HG03066 (cell line): ENCODE results near the gene PDZD2.
"Not testable (repeated sequence)": the region's sequence is repeated elsewhere in the genome, so short reads cannot be mapped to it uniquely, and the experiment has no call there.

Experiments
- ATAC-seq: cut with Tn5 transposase; IDR thresholded peaks from one replicate; pipeline ENCODE4 v1.9.1; 2021; ENCODE audit warnings: low read depth; ENCODE audit not compliant: unreplicated experiment

Gene PDZD2

DNA sequence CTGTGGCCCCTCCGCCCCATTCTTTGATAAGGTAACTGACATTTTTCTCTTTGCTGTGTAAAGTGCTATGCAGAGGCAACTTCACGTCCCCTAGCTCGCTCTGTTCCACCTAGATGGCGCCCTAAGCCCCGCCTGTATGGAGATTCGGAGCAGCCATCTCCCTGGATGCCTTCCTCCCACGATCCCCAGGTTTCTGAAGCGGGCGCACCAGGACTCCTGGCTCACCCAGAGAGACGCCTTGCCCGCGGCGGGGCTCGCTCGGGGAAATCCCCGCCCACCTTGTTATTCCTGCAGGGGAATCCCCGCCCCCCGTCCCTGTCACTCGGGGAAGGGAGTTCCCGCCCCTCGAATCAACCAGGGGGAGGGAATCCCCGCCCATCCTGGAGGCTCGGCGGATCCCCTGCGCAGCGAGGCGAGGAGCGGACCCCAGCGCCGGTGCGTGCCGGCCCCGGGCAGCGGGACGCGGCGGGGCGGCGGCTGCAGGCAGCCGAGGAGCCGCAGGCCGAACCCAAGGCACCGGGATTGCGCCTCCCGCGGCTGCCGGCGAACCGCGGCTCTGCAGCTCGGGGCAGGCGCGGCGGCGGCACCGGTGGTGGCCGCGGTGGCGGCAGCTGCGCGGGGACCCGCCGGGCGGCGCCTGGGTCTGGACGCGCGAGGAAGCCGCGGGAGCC, at the start of gene PDZD2:
PDZD2 (plus strand) TSS at position 384 of the 671 bp plus-strand sequence.
- peak; percentile 85 for ATAC-seq

DNA sequence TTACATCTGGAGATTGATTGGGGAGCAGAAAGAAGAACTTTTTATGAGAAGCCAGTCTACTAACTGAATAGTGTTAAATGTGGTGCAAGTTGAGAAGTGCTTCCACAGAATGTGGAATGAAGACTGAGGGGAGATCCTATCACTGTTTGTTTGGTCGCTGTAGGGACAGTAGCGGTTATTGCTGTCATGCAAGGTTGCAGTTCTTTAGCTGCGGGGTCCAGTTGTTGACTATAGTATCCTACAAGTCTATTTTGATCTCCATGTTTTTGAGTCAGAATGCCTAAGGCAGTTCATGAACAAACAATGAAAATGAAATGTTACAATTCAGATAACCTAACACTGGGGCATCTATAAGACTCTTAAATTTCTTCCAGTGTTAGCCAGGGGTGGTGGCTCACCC, 45.3 kb upstream of the PDZD2 start:
- no peak for ATAC-seq

GRCh38 chr5:31596354-31596753, 42.6 kb upstream of the PDZD2 start:
- no peak for ATAC-seq

GRCh38 chr5:31598640-31599611, 40.0 kb upstream of the PDZD2 start:
- ATAC-seq, result no peak

- not testable (repeated sequence) for ATAC-seq
Measured at GRCh38 chr5:31602305-31602704, 36.6 kb upstream of the PDZD2 start.

DNA sequence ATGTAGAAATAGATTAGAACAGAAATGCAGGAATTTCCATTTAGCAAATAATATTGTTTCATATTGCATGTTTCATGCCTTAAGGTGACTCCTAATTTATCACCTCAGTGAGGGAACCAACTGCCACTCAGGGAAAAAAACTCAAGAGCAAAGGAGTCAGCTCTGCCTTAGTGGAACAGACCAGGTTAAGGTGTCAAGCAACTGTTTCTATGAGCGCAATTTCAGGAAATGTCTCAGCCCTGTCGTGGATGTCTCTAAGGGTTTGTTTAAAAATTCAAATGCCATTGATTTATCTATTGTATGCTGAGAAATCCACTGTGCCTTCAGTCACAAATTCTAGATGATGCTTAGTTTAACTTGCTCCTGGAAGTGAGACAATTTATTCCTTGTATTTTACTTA, 34.7 kb upstream of the PDZD2 start:
- ATAC-seq, result no peak

GRCh38 chr5:31604644-31605043, 34.3 kb upstream of the PDZD2 start:
- no peak for ATAC-seq

DNA sequence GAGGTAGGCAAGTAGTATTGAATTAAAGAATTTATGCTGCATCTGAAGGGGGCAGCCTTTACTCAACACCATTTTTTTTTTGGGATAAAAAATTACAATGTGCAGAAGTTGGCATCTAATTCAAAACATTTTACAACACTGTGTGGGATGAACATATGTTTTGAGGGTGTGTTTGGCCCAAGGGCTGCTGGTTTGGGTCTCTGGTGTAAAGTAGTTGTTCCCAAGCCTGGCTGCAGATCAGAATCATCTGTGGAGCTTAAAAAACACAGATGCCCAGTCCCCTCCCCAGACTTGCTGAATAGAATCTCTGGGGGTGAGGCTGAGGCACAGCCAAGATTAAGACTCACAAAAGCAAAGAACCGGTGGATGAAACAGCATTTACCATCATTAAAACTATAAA, 33.0 kb upstream of the PDZD2 start:
- ATAC-seq, result no peak

DNA sequence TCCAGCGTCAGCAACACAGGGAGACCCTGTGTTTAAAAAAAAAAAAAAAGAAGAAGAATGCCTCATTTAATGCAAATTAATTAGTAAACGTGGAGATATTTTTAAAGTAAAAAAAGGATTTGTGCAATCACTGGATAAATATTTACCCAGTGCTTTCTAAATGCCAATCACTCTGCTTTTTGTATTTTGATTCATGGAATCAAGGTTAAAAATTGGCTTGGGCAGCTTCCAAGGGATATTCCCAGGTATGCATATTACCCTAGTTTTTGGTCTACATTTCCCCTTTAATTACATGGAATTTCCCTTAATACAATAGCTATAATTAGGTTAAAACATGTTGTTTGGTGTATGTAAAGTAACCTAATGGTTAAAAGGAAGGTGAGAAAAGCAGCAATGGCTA, 31.4 kb upstream of the PDZD2 start:
- ATAC-seq, result no peak

- ATAC-seq, result no peak
Measured at GRCh38 chr5:31611002-31611401, 27.9 kb upstream of the PDZD2 start.

- no peak for ATAC-seq
Measured at GRCh38 chr5:31613651-31614050, 25.3 kb upstream of the PDZD2 start.

DNA sequence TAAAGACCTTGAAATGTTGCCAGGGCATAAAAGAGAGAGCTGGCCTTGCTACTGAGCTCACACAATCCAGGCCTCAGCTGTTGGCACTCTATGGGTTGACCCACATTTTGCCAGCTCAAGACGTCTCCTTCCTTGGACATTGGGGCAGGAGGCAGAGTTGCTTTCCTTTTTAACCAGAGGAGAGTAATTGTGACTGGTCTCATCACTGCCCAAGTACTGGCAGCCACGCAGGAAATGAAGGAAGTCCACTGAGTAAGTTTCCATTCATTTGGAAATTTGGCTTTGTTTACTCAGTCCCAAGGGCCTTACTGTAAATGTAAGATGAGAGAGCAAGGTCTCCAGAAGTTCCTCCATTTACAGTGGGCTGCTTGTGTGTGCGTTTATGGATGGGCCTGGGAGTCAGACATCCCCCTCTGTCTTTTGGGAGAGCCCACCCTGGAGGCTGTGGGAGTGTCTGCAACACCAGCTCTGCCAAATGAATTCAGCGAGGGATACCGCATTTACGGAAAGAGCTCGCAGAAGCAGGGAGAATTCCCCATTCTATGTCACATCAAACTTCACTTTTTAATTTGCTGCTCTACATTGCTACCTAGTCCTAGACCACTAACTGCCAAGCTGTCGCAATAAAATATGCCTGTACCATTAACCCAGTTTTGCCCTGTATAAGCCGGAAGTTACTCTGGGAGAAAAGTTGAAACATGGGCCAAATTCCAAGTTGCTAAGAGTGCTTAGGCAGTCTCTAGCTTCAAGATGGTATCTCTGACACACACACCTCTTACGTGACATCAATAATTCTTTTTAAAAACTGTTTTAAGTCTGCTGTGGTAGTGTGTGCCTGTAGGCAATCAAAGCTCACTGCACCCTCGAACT, 24.5 kb upstream of the PDZD2 start:
- no peak for ATAC-seq

- no peak for ATAC-seq
Measured at GRCh38 chr5:31617867-31618266, 21.1 kb upstream of the PDZD2 start.

DNA sequence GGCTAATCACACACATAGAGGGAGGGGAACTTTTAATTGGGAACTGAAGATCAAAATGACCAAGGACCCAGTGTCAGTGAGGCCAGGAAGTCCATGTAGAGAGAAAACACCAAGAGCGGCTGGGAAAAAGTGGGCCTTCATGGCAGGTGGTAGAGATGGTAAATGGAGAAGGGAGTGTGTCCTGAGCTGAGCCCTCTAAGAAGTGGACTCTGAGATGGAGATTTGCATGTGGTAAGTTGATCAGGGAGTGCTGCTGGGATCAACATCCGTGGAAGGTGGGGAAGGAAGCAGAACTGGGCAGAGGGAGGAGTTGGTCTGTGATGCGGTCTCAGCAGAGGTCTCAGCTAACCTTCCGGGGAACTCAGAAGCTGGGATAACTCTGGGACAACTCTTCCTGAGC, 18.9 kb upstream of the PDZD2 start:
- no peak for ATAC-seq

DNA sequence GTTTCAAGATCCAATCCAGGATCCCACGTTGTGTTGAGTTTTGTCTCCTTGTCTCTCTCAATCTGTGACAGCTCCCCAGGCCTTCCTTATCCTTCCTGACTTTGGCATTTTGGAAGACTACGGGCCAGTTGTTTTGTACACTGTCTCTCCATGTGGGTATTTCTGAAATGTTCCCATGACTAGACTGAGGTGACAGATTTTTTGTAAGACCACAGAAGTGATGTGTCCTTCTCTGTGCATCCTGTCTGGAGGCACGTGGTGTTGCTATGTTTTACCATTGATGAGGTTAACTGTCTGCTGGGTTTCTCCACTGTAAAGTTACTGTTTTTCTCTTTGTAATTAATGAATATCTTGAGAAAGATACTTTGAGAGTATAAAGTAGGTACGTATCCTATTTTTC, 15.7 kb upstream of the PDZD2 start:
- no peak for ATAC-seq

DNA sequence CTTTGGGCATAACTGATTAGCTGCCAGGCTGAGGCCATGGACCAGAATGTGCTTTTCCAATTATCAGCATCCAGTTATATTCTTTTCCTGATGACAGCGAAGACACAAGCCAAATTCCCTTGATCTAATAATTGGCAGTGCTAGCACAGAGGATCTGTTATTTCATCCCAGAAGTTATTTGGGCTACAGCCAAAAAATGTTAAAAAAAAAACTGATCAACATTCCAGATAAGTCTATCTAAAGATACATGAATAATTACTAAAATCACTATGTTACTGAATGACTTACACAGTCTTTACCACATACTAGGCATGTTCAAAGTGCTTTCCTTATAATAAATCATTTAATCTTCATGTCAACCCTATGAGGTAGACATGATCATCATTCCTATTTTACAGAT, 13.5 kb upstream of the PDZD2 start:
- no peak for ATAC-seq

GRCh38 chr5:31626156-31626555, 12.8 kb upstream of the PDZD2 start:
- no peak for ATAC-seq

DNA sequence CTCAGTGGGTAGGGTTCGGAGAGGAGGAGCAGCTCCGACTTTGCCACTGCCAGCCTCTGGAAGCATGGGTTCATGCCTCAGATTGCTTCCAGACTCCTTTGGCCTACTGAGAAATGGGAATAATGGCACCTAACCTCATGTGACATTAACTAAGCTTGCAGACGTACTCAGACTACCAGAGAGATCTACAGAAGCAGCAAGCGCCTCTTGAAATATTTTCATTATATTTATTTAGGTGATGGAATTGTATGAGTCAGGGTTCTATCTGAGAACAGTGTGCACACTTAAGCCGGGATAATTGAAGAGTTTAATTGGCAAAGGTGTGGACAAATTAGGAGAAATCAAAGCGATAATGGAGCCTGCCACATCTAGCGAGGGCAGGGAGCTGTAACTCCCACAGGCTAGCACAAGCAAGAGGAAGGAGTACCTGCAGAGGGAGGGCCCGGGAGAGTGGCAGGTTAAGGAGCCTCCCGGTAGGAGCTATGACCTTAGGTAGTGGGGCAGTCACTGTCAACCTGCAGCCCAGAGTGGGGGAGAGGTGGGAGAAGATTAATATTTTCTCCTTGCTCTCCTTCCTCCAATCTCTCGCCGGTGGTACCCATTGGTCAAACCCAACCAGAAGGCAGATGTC, 12.2 kb upstream of the PDZD2 start:
- no peak for ATAC-seq

DNA sequence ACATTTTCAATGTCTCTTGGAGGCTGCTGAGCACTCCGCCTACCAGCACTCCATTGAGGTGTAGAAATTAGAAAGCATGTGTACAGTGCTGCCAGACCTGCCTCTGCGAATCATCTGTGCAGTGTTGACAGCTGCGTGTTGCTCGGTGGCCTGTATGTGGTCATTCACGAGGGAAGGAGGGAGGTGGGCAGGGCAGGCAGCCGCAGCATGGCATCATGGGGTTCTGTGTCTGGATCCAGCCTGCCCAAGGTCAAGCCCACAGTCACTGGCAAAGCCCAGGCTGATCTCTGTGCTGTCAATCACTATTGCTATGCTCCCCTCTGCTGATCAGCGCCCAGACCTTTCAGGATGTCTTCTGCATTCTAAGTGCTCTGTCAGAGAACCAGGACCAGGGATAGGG, 8.0 kb upstream of the PDZD2 start:
- ATAC-seq, result no peak

- no peak for ATAC-seq
Measured at GRCh38 chr5:31632460-31632859, 6.5 kb upstream of the PDZD2 start.
